Measurements from ENCODE around the gene GATA2.

DNA sequence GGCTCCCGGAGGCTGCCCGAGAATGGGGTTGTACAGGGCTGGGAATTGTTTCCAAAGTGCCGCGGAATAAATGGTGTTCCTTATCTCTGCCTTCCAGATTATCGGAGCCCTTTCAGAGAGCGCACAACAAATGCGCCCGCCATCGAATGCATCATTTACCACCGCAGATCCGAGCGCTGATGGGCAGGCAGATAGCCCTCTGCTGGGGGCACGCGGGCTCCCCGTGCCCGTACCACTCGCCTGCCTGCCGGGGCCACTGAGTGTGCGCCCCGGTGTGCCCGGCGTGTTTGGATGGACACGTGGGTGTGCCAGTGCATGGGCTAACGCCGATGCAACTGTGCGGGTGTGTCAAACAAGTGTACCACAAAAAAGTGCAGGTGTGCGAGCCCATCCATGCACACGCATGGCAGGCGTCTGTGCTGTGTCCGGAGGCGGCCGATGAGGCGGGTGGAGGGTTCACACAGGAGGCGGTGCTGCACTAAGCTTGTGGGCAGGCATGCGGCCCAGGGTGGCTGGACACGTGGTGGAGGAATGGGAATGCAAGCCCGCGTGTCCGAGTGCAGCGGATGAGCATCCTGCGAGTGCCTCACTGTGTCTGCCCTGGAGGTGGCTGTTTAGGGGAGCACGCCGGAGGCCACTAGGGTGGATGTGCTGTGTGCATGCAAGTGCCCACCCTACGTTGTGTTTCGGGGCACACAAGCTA, 3.8 kb upstream of the GATA2 start:
- TF ChIP-seq POLR2A (IDR thresholded peaks at IDR 0.05; ENCODE audit: borderline replicate concordance, extremely low read depth, insufficient read depth, insufficient read length) (no peak), POLR2AphosphoS5 (IDR thresholded peaks at IDR 0.05; ENCODE audit: low read depth, low read length) (no peak), ZNF274 (IDR thresholded peaks at IDR 0.05; ENCODE audit: low read depth, low read length) (no peak), RAD21 (IDR thresholded peaks at IDR 0.05; ENCODE audit: low read depth) (no peak)
- TF ChIP-seq, protein P1, sequence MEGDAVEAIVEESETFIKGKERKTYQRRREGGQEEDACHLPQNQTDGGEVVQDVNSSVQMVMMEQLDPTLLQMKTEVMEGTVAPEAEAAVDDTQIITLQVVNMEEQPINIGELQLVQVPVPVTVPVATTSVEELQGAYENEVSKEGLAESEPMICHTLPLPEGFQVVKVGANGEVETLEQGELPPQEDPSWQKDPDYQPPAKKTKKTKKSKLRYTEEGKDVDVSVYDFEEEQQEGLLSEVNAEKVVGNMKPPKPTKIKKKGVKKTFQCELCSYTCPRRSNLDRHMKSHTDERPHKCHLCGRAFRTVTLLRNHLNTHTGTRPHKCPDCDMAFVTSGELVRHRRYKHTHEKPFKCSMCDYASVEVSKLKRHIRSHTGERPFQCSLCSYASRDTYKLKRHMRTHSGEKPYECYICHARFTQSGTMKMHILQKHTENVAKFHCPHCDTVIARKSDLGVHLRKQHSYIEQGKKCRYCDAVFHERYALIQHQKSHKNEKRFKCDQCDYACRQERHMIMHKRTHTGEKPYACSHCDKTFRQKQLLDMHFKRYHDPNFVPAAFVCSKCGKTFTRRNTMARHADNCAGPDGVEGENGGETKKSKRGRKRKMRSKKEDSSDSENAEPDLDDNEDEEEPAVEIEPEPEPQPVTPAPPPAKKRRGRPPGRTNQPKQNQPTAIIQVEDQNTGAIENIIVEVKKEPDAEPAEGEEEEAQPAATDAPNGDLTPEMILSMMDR (IDR thresholded peaks at IDR 0.05 in 2 of 3, conservative IDR thresholded peaks at IDR 0.05 in 1 of 3; ENCODE audit: borderline replicate concordance in 1 of 3, insufficient read depth in 1 of 3, low read depth in 2 of 3, low read length in 2 of 3), result no peak
